CD8-positive, alpha-beta memory T cell (primary cell): ENCODE data around the gene MAPK11. TPM values are rescaled to one million over a fixed set of nuclear protein-coding genes. Genes with fewer than 3 reads are reported as not detected.

Experiments
- CTCF ChIA-PET: fragments of 350-600 bp; sonication (Branson Sonifier 250); formaldehyde crosslinking; loops from one replicate; lab custom pipeline; 2021; ENCODE audit warnings: antibody characterized with exemption; lab: Charles Lee
- POLR2A ChIA-PET: fragments of 350-600 bp; sonication (Branson Sonifier 250); formaldehyde crosslinking; loops from one replicate; lab custom pipeline; 2021; ENCODE audit warnings: antibody characterized with exemption; lab: Charles Lee
- DNase-seq, 5 donors: peaks; one replicate each; pipeline versions ENCODE4 v3.0.0 to v3.0.0-alpha.2; 2020 to 2022; ENCODE audit warnings: mixed read lengths in 1 of 5
- H3K27ac ChIP-seq: one replicate; pipeline ENCODE4 v1.7.0; 2013; ENCODE audit warnings: low read depth, mild to moderate bottlenecking, low read length, moderate library complexity
- H3K27me3 ChIP-seq: 2 replicates; pipeline ENCODE4 v1.7.0; 2013; ENCODE audit warnings: low read length, mild to moderate bottlenecking; ENCODE audit not compliant: insufficient read depth, poor library complexity, severe bottlenecking
- H3K36me3 ChIP-seq: 2 replicates; pipeline ENCODE4 v1.7.0; 2013; ENCODE audit warnings: mild to moderate bottlenecking, low read length, moderate library complexity; ENCODE audit not compliant: insufficient read depth
- H3K4me1 ChIP-seq: 2 replicates; pipeline ENCODE4 v1.7.0; 2013; ENCODE audit warnings: mild to moderate bottlenecking, low read length, moderate library complexity; ENCODE audit not compliant: insufficient read depth
- H3K4me3 ChIP-seq: 2 replicates; pipeline ENCODE4 v1.7.0; 2013; ENCODE audit warnings: mild to moderate bottlenecking, low read length
- H3K9me3 ChIP-seq: 2 replicates; pipeline ENCODE4 v1.7.0; 2013; ENCODE audit warnings: mild to moderate bottlenecking, low read length
- H3K27ac Mint-ChIP-seq, 8 donors: one replicate each; pipeline ENCODE4 v1.8.0; 2020 to 2021; ENCODE audit warnings: mixed read lengths in 8 of 8, mild to moderate bottlenecking in 6 of 8, inconsistent platforms in 3 of 8, moderate library complexity in 3 of 8
- H3K27me3 Mint-ChIP-seq, 2 donors: one replicate each; pipeline ENCODE4 v1.8.0; 2020 to 2021; ENCODE audit warnings: mixed read lengths in 2 of 2, mild to moderate bottlenecking in 1 of 2, moderate library complexity in 1 of 2
- H3K36me3 Mint-ChIP-seq, 3 donors: one replicate each; pipeline ENCODE4 v1.8.0; 2020 to 2021; ENCODE audit warnings: mixed read lengths in 3 of 3, inconsistent platforms in 1 of 3, mild to moderate bottlenecking in 1 of 3
- H3K4me1 Mint-ChIP-seq, 3 donors: one replicate each; pipeline ENCODE4 v1.8.0; 2020 to 2021; ENCODE audit warnings: mixed read lengths in 3 of 3, inconsistent platforms in 1 of 3, mild to moderate bottlenecking in 1 of 3
- H3K4me3 Mint-ChIP-seq, 7 donors: one replicate each; pipeline ENCODE4 v1.8.0; 2020 to 2021; ENCODE audit warnings: mixed read lengths in 7 of 7, mild to moderate bottlenecking in 6 of 7, moderate library complexity in 4 of 7, inconsistent platforms in 2 of 7
- H3K9me3 Mint-ChIP-seq, 5 donors: one replicate each; pipeline ENCODE4 v1.8.0; 2020 to 2022; ENCODE audit warnings: mixed read lengths in 5 of 5, mild to moderate bottlenecking in 3 of 5, moderate library complexity in 2 of 5, inconsistent platforms in 1 of 5
- polyA plus RNA-seq: library from polyadenylated mRNA; unstranded; fragments of 300-500 nt; fragmentation: Illumina TruSeq; gene quantifications from one replicate; pipeline ENCODE4 v1.2.3, GENCODE V29; 2021
- total RNA-seq, 2 experiments: library from RNA; stranded (reverse); gene quantifications; one replicate each; pipeline ENCODE4 v1.2.3, GENCODE V29; 2021

The MAPK11 gene
- total and polyA plus RNA-seq, 3 experiments from 2014 or later, result 0.28 to 13.2 (median 12.8) TPM

DNA sequence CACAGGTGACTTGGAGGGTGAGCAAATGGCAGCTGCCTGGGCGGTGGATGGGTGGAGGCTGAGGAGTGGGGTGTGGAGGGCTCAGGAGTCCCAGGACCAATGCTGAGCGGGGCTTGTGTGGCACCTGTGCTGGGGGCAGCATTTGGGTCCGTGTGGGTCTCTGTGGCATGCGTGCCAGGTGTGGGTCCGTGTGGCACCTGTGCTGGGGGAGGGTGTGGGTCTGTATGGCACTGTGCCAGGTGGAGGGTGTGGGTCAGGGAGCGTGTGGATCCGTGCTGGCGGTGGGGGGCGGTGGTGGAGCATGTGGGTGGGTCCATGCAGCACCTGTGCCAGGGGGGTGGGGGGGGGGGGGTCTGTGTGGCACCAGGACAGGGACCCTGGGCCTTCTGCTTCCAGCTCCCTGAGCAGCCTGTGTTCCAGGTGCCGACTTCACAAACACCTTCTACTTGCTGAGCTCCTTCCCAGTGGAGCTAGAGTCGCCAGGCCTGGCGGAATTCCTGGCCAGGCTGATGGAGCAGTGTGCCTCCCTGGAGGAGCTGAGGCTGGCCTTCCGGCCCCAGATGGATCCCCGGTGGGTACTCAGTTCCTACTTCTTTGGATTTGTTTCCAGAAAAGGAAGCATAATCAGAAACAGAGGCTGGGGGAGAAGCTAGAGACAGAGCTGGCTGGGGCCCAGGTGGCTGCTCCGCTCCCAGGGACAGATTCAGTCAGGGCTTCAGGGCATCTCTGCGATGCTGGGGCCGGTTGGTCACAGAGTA is 54.7 kb downstream of the MAPK11 start:
- ChIA-PET POLR2A (no interaction called here), CTCF (interaction anchor here (1.0 kb wide), 1 partner anchor 65 kb away, joined by 4 read pairs; no protein-coding TSS in a partner anchor)
- peaks cover 0 to 2% of the 10 kb centered on the region in 2 donors for H3K27me3 Mint-ChIP-seq
- Histone ChIP-seq H3K36me3 (peaks cover 27% of the 10 kb centered on the region), H3K27ac (no peak overlapping the region), H3K9me3 (no peaks in the 10 kb centered on the region), H3K4me1 (no peaks in the 10 kb centered on the region), H3K27me3 (no peaks in the 10 kb centered on the region), H3K4me3 (no peak overlapping the region)
- no peak overlapping the region for H3K4me3 Mint-ChIP-seq
- H3K27ac Mint-ChIP-seq, result peak overlapping the region in 3 of 8 donors; percentile 43 to 87 (median 66)
- H3K4me1 Mint-ChIP-seq, result peaks cover 11 to 33% (median 25%) of the 10 kb centered on the region in 3 donors
- H3K36me3 Mint-ChIP-seq, result peaks cover 0 to 86% (median 2%) of the 10 kb centered on the region in 3 donors
- no peak for DNase-seq
- H3K9me3 Mint-ChIP-seq, result no peaks in the 10 kb centered on the region

Other genes with a start within 250 kb of the MAPK11 start
- not detected for gene TTLL8, start 212.1 kb downstream of the MAPK11 start, total RNA-seq
- gene TTLL8, start 212.1 kb downstream of the MAPK11 start, polyA plus RNA-seq, result not detected
- gene MLC1, start 185.0 kb downstream of the MAPK11 start, total RNA-seq, result under 1 TPM; 0.35 to 0.47 TPM
- 1.7 TPM for gene MLC1, start 185.0 kb downstream of the MAPK11 start, polyA plus RNA-seq
- gene MOV10L1, start 180.4 kb downstream of the MAPK11 start, total RNA-seq, result not detected
- gene MOV10L1, start 180.4 kb downstream of the MAPK11 start, polyA plus RNA-seq, result not detected
- 1 to 10 TPM; 1.7 to 1.8 TPM for gene PANX2, start 99.6 kb downstream of the MAPK11 start, total RNA-seq
- gene PANX2, start 99.6 kb downstream of the MAPK11 start, polyA plus RNA-seq, result not detected
- gene TRABD, start 84.5 kb downstream of the MAPK11 start, total RNA-seq, result 100 to 1,000 TPM in 1 of 2 experiments, 10 to 100 TPM in 1; 96.2 to 102 TPM
- 49.0 TPM for gene TRABD, start 84.5 kb downstream of the MAPK11 start, polyA plus RNA-seq
- gene SELENOO, start 69.4 kb downstream of the MAPK11 start, total RNA-seq, result 10 to 100 TPM; 22.3 to 25.9 TPM
- 6.1 TPM for gene SELENOO, start 69.4 kb downstream of the MAPK11 start, polyA plus RNA-seq
- gene TUBGCP6, start 25.4 kb downstream of the MAPK11 start, total RNA-seq, result 10 to 100 TPM; 51.4 to 52.2 TPM
- gene TUBGCP6, start 25.4 kb downstream of the MAPK11 start, polyA plus RNA-seq, result 18.6 TPM
- 10 to 100 TPM; 42.5 to 44.7 TPM for gene HDAC10, start 19.1 kb downstream of the MAPK11 start, total RNA-seq
- gene HDAC10, start 19.1 kb downstream of the MAPK11 start, polyA plus RNA-seq, result 7.5 TPM
- 1 to 10 TPM; 9.3 to 9.7 TPM for gene MAPK12, start 8.7 kb downstream of the MAPK11 start, total RNA-seq
- 0.03 TPM for gene MAPK12, start 8.7 kb downstream of the MAPK11 start, polyA plus RNA-seq
- gene PLXNB2, start 37.3 kb upstream of the MAPK11 start, total RNA-seq, result 10 to 100 TPM; 13.4 to 14.4 TPM
- 0.17 TPM for gene PLXNB2, start 37.3 kb upstream of the MAPK11 start, polyA plus RNA-seq
- gene DENND6B, start 56.6 kb upstream of the MAPK11 start, total RNA-seq, result 1 to 10 TPM; 3.9 to 4.3 TPM
- gene DENND6B, start 56.6 kb upstream of the MAPK11 start, polyA plus RNA-seq, result 0.67 TPM
- 10 to 100 TPM; 49.7 to 55.9 TPM for gene PPP6R2, start 72.9 kb upstream of the MAPK11 start, total RNA-seq
- 34.2 TPM for gene PPP6R2, start 72.9 kb upstream of the MAPK11 start, polyA plus RNA-seq
- gene SBF1, start 204.7 kb upstream of the MAPK11 start, total RNA-seq, result 100 to 1,000 TPM; 144 to 150 TPM
- 43.8 TPM for gene SBF1, start 204.7 kb upstream of the MAPK11 start, polyA plus RNA-seq
- 1 to 10 TPM; 3.4 to 3.5 TPM for gene ADM2, start 211.2 kb upstream of the MAPK11 start, total RNA-seq
- gene ADM2, start 211.2 kb upstream of the MAPK11 start, polyA plus RNA-seq, result 0.24 TPM
- gene MIOX, start 216.5 kb upstream of the MAPK11 start, total RNA-seq, result under 1 TPM in 1 of 2 experiments, not detected in 1; 0.31 TPM
- not detected for gene MIOX, start 216.5 kb upstream of the MAPK11 start, polyA plus RNA-seq
- 10 to 100 TPM; 88.6 to 89.4 TPM for gene LMF2, start 237.3 kb upstream of the MAPK11 start, total RNA-seq
- 33.6 TPM for gene LMF2, start 237.3 kb upstream of the MAPK11 start, polyA plus RNA-seq
- gene NCAPH2, start 237.8 kb upstream of the MAPK11 start, total RNA-seq, result 100 to 1,000 TPM; 155 to 165 TPM
- 36.5 TPM for gene NCAPH2, start 237.8 kb upstream of the MAPK11 start, polyA plus RNA-seq